ENCODE results near the gene FXYD7.

Gene FXYD7

GRCh38 chr19:35143231-35143715 lies at the start of gene FXYD7:
TSS of gene FXYD7 (plus strand) at chr19:35143255. CDS start at chr19:35143334, 79 bp downstream.
- H3K4me3 ChIP-seq (ENCODE audit: control insufficient read depth, low read depth, low read length), result no peak within 1 kb of the TSS
- TF ChIP-seq CTCF (conservative IDR thresholded peaks at IDR 0.05; ENCODE audit: control insufficient read depth, insufficient read depth, low read depth, low read length), result no peak
- DNase-seq (ENCODE audit: low read depth), result no peak

- no peak overlapping the region for H3K4me3 ChIP-seq (ENCODE audit: control insufficient read depth, low read depth, low read length)
- TF ChIP-seq CTCF (conservative IDR thresholded peaks at IDR 0.05; ENCODE audit: control insufficient read depth, insufficient read depth, low read depth, low read length), result no peak
These were observed 49.6 kb upstream of the FXYD7 start for GRCh38 chr19:35093430-35093829.

GRCh38 chr19:35093941-35094647 lies 49.0 kb upstream of the FXYD7 start:
- no peak overlapping the region for H3K4me3 ChIP-seq (ENCODE audit: control insufficient read depth, low read depth, low read length)
- no peak for TF ChIP-seq CTCF (conservative IDR thresholded peaks at IDR 0.05; ENCODE audit: control insufficient read depth, insufficient read depth, low read depth, low read length)
- no peak for DNase-seq (ENCODE audit: low read depth)

More at GRCh38 chr19:35093430-35093829, 49.6 kb upstream of the FXYD7 start:
- DNase-seq (ENCODE audit: low read depth), result no peak

- no peak overlapping the region for H3K4me3 ChIP-seq (ENCODE audit: control insufficient read depth, low read depth, low read length)
- no peak for DNase-seq (ENCODE audit: low read depth)
- TF ChIP-seq CTCF (conservative IDR thresholded peaks at IDR 0.05; ENCODE audit: control insufficient read depth, insufficient read depth, low read depth, low read length), result no peak
These were observed 48.4 kb upstream of the FXYD7 start for GRCh38 chr19:35094656-35095055.

GRCh38 chr19:35095667-35096368 lies 47.2 kb upstream of the FXYD7 start:
- no peak for DNase-seq (ENCODE audit: low read depth)
- TF ChIP-seq CTCF (conservative IDR thresholded peaks at IDR 0.05; ENCODE audit: control insufficient read depth, insufficient read depth, low read depth, low read length), result no peak

GRCh38 chr19:35098413-35099049 lies 44.5 kb upstream of the FXYD7 start:
- TF ChIP-seq CTCF (conservative IDR thresholded peaks at IDR 0.05; ENCODE audit: control insufficient read depth, insufficient read depth, low read depth, low read length), result no peak
- no peak for DNase-seq (ENCODE audit: low read depth)
- H3K4me3 ChIP-seq (ENCODE audit: control insufficient read depth, low read depth, low read length), result no peak overlapping the region

More at GRCh38 chr19:35095667-35096368, 47.2 kb upstream of the FXYD7 start:
- H3K4me3 ChIP-seq (ENCODE audit: control insufficient read depth, low read depth, low read length), result no peak overlapping the region

Data from fibroblast of mammary gland (primary cell).